ENCODE data around the gene SLC16A1.

The SLC16A1 gene

GRCh38 chr1:112882271-112882744 is 73.7 kb downstream of the SLC16A1 start:
- DNase-seq = no peak

GRCh38 chr1:112881742-112882127 is 74.3 kb downstream of the SLC16A1 start:
- DNase-seq = peak; percentile 24

DNA sequence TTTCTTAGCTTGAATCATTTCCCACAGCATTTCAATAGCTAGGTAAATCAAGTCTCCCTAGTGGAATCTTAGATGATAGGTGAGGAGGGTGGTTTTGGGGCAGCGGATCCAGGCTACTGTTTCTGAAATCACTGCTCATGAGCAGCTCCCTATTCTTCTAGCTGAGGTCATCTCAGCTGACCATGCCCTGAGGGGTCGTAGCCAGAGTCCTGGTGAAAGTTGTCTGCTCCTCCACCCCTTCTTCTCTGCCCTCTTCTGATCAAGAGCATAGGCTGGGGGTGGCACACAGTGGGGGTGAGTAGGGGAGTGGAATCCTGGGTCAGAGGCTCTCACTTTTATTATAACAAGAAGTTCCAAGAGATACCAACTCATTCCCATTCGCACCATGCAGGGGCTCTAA is 76.2 kb downstream of the SLC16A1 start:
- no peak for DNase-seq

- no peak for DNase-seq
Observed at GRCh38 chr1:112878321-112878720, 77.7 kb downstream of the SLC16A1 start.

GRCh38 chr1:112877750-112878149 is 78.2 kb downstream of the SLC16A1 start:
- DNase-seq = no peak

DNA sequence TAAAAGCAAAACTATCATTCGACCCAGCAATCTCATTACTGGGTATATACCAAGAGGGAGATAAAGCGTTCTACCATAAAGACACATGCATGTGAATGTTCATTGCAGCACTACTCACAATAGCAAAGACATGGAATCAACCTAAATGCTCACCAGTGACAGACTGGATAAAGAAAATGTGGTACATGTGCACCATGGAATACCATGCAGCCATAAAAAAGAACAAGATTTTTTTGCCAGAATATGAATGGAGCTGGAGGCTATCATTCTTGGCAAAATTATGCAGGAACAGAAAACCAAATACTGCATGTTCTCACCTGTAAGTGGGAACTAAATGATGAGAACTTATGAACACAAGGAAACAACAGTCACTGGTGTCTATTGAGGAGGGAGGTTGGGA is 79.7 kb downstream of the SLC16A1 start:
- no peak for DNase-seq

- DNase-seq = no peak
Observed at GRCh38 chr1:112872551-112872962, 83.4 kb downstream of the SLC16A1 start.

- DNase-seq = no peak
Observed at GRCh38 chr1:112870887-112871646, 84.9 kb downstream of the SLC16A1 start.

DNA sequence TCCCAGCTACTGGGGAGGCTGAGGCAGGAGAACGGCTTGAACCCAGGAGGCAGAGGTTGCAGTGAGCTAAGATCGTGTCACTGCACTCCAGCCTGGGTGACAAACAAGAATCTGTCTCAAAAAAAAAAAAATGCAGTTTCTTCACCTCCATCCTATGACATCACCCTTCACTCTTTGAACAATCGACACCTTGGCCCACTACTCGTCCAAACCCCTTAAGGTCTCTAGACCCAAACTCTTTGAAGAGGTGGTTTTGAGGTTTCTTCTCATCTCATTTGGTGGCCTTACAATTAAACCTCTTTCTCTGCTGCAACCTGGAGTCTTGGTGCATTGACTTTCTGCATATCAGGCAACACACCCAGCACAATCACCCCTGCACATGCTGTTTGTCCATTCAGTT is 86.1 kb downstream of the SLC16A1 start:
- no peak for DNase-seq

GRCh38 chr1:112868191-112868590 is 87.8 kb downstream of the SLC16A1 start:
- DNase-seq = no peak

DNA sequence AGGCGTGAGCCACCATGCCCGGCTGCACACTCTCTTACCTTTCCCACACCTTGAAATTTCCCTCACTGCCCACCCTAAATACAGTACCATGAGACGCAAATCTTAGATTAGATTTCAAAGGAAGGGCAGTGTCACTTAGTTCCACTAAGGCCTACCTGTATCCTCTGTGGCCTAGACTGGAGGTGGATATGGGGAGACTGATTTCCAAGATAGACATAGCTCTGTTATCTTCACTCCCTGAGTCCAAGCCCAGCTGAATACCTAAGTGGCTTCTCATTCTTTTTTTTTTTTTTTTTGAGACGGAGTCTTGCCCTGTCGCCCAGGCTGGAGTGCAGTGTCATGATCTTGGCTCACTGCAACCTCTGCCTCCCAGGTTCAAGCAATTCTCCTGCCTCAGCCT is 89.0 kb downstream of the SLC16A1 start:
- no peak for DNase-seq

DNA sequence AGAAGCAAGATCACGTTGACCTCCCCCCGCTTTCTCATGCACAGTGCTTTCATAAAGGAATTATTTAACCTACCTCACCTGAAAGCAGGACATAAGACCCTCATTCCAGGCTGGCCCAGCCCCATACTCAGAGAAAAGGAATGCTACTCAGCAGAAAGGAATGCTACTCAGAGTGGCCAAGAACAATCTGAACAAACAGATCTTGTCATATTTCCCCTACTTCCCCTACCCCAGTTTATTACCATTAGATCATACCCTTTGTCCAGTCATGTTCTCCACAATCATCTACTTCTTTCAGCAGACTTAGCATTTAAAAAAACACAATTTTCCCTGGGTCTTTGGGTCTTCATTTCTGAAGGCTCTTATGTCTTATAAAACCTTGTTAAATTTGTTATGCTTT is 89.8 kb downstream of the SLC16A1 start:
- peak; percentile 66 for DNase-seq

DNA sequence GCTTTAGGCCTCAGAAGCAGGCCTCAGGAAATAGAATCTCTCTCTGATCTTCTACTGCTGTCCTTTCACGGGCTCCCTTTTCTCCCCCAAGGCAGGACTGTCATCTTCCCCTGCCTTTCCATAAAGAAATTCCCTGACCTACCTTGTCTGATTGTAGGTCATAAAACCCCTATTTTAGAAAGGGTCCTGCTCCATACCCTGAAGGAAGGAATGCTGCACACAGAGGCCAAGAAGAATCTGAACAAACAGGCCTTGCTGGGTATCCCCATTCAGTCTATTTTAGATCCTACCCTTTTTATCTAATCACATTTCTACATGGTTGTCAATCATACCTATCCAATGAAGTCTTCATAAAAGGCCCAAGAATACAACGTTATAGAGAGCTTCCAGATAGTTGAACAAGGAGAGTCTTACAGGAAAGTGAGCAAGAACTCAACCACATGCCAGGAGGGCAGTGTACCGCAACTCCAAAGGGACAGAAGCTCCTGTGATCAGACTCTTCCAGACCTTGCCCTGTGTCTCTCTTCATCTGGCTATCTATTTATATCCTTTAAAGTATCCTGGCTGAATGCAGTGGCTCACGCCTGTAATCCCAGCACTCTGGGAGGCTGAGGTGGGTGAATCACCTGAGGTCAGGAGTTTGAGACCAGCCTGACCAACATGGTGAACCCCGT is 93.1 kb downstream of the SLC16A1 start:
- no peak for DNase-seq

All from fibroblast of skin of abdomen (primary cell).